ENCODE data around the gene RGS16.

- TF ChIP-seq CTCF (IDR thresholded peaks at IDR 0.05 in 4 of 5, conservative IDR thresholded peaks at IDR 0.05 in 1 of 5) (no peak), POLR2A (IDR thresholded peaks at IDR 0.05) (no peak)
These were observed 16.3 kb downstream of the RGS16 start for GRCh38 chr1:182587666-182588499.

All from gastrocnemius medialis (tissue), 4 donors.